HepG2 (cell line): ENCODE measurements around the gene CELSR2. TPM values are rescaled to one million over a fixed set of nuclear protein-coding genes. Genes with fewer than 3 reads are reported as not detected.
A peak's percentile ranks its signal among the peaks of the same experiment; 100 is the strongest.

ENCODE experiments used
- AFF4 ChIP-seq: sonication (generic); formaldehyde crosslinking; IDR thresholded peaks from 2 replicates; pipeline ENCODE4 v1.4.0; 2020; ENCODE audit warnings: missing genetic modification reagents
- BRCA1 ChIP-seq: sonication (generic); formaldehyde crosslinking; IDR thresholded peaks from 2 replicates; pipeline ENCODE4 v1.4.0; 2020; ENCODE audit warnings: missing genetic modification reagents
- FOXO1 ChIP-seq: sonication (generic); formaldehyde crosslinking; IDR thresholded peaks from 2 replicates; pipeline ENCODE4 v1.4.0; 2020; ENCODE audit warnings: missing genetic modification reagents
- PPARG ChIP-seq: conservative IDR thresholded peaks from 2 replicates; pipeline ENCODE4 v1.6.1; 2016; ENCODE audit warnings: missing biosample characterization, missing genetic modification reagents
- RBM39 ChIP-seq: fragments of 200-400 bp; formaldehyde crosslinking; IDR thresholded peaks from one replicate; pipeline ENCODE4 v1.6.1; 2018; ENCODE audit warnings: antibody characterized with exemption, mild to moderate bottlenecking, low read depth, low read length; ENCODE audit not compliant: poor library complexity, severe bottlenecking
- SNAPC2 ChIP-seq: sonication (generic); formaldehyde crosslinking; IDR thresholded peaks from 2 replicates; pipeline ENCODE4 v1.8.1; 2022; ENCODE audit warnings: mild to moderate bottlenecking, missing genetic modification reagents
- TSC22D2 ChIP-seq: sonication (generic); formaldehyde crosslinking; IDR thresholded peaks from 2 replicates; pipeline ENCODE4 v1.5.1; 2020; ENCODE audit warnings: missing genetic modification reagents, mild to moderate bottlenecking, borderline replicate concordance
- ZBTB3 ChIP-seq: sonication (generic); formaldehyde crosslinking; IDR thresholded peaks from 2 replicates; pipeline ENCODE4 v1.4.0; 2020; ENCODE audit warnings: low read depth, mild to moderate bottlenecking, moderate library complexity, missing genetic modification reagents, borderline replicate concordance
- ZNF75D ChIP-seq: sonication (generic); formaldehyde crosslinking; IDR thresholded peaks from 2 replicates; pipeline ENCODE4 v1.8.1; 2023; ENCODE audit warnings: missing genetic modification reagents, mild to moderate bottlenecking, borderline replicate concordance
- ZNF839 ChIP-seq: sonication (generic); formaldehyde crosslinking; IDR thresholded peaks from 2 replicates; pipeline ENCODE4 v1.4.0; 2020; ENCODE audit warnings: missing genetic modification reagents, mild to moderate bottlenecking, borderline replicate concordance
- ZNF883 ChIP-seq: sonication (generic); formaldehyde crosslinking; IDR thresholded peaks from 2 replicates; pipeline ENCODE4 v1.5.1; 2020; ENCODE audit warnings: mild to moderate bottlenecking, missing genetic modification reagents; ENCODE audit errors: not compliant biosample characterization
- polyA plus RNA-seq, 8 experiments: library from polyadenylated mRNA; depleted of rRNA in 3 of 8; stranded (reverse) in 7 of 8; unstranded in 1 of 8; fragments of >200 nt; fragmentation: Illumina TruSeq in 4 of 8; extraction: Trizol in 4 of 8; gene quantifications; 2 replicates each; pipeline versions ENCODE4 v1.2.1 to v1.2.3, GENCODE V29; 2011 to 2016; ENCODE audit warnings: low read depth in 4 of 8, missing spikeins in 1 of 8, mixed read lengths in 1 of 8; ENCODE audit not compliant: insufficient read depth in 1 of 8
- total RNA-seq, 5 experiments: library from RNA; depleted of rRNA; stranded (reverse); fragments of >200 nt; fragmentation: Illumina TruSeq; extraction: Trizol; gene quantifications; 2 replicates each; pipeline ENCODE4 v1.2.3, GENCODE V29; 2016; ENCODE audit warnings: low read depth in 1 of 5
- TF ChIP-seq, protein P1 (sequence below): sonication (generic); formaldehyde crosslinking; IDR thresholded peaks from 2 replicates; pipeline ENCODE4 v1.8.1; 2023; ENCODE audit warnings: mild to moderate bottlenecking, missing genetic modification reagents, borderline replicate concordance
- TF ChIP-seq, protein P2 (sequence below): IDR thresholded peaks from 2 replicates; pipeline ENCODE4 v1.6.1; 2016; ENCODE audit warnings: low read depth, missing genetic modification reagents, missing compliant biosample characterization
- TF ChIP-seq, protein P3 (sequence below): sonication (generic); formaldehyde crosslinking; IDR thresholded peaks from 2 replicates; pipeline ENCODE4 v1.5.0; 2020; ENCODE audit warnings: mild to moderate bottlenecking, missing genetic modification reagents

Gene CELSR2
- total and polyA plus RNA-seq, 2 of the 13 experiments (the other 11 are each of a cell fraction or from before 2014, with no cell fraction given): 4.0 to 6.6 TPM

DNA sequence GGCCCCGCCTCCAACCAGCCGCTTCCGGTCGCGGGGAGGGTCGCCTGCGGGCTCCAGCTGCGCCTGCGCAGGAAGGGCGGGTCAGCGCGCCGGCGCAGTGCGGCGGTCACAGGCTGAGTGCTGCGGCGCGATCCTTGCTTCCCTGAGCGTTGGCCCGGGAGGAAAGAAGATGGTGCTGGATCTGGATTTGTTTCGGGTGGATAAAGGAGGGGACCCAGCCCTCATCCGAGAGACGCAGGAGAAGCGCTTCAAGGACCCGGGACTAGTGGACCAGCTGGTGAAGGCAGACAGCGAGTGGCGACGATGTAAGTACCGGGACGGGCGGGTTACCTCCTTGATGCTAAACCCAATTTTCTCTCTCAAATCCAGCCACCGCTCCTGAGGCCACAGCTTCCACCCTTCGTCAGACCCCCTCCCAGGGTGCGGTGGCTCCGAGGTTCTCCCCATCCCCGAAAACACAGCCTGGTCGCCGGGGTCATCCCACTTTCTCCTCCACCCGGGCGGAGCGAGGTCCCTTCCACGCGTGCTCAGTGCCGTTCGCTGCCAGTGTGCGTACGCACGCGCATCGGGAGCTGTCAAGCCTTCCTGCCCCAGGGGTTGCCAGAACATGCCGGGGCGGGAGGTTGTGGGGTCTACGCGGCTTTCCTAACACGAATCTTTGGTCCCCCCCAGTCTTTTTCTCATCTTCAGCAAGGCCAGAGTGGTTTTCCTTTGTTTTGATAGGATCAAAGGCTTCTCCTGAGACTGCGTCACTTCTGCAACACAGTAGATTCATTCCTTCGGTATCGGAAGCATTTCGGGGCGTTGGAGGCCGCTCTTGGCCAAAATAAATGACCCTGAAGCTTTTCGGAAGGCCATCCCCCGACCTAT lies 35.3 kb upstream of the CELSR2 start, which contains the start of gene SARS1 (continued):
- TF ChIP-seq ZNF75D (CRISPR knock-in tag): no peak
- TF ChIP-seq, protein P1, sequence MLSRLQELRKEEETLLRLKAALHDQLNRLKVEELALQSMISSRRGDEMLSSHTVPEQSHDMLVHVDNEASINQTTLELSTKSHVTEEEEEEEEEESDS: no peak
- TF ChIP-seq PPARG (CRISPR knock-in tag): no peak
- TF ChIP-seq ZNF839: no peak
- TF ChIP-seq BRCA1: no peak
- peak; percentile 75 for TF ChIP-seq RBM39
- no peak; the same call in 1 of the 2 replicates for TF ChIP-seq TSC22D2 (CRISPR knock-in tag)
- TF ChIP-seq, protein P2, sequence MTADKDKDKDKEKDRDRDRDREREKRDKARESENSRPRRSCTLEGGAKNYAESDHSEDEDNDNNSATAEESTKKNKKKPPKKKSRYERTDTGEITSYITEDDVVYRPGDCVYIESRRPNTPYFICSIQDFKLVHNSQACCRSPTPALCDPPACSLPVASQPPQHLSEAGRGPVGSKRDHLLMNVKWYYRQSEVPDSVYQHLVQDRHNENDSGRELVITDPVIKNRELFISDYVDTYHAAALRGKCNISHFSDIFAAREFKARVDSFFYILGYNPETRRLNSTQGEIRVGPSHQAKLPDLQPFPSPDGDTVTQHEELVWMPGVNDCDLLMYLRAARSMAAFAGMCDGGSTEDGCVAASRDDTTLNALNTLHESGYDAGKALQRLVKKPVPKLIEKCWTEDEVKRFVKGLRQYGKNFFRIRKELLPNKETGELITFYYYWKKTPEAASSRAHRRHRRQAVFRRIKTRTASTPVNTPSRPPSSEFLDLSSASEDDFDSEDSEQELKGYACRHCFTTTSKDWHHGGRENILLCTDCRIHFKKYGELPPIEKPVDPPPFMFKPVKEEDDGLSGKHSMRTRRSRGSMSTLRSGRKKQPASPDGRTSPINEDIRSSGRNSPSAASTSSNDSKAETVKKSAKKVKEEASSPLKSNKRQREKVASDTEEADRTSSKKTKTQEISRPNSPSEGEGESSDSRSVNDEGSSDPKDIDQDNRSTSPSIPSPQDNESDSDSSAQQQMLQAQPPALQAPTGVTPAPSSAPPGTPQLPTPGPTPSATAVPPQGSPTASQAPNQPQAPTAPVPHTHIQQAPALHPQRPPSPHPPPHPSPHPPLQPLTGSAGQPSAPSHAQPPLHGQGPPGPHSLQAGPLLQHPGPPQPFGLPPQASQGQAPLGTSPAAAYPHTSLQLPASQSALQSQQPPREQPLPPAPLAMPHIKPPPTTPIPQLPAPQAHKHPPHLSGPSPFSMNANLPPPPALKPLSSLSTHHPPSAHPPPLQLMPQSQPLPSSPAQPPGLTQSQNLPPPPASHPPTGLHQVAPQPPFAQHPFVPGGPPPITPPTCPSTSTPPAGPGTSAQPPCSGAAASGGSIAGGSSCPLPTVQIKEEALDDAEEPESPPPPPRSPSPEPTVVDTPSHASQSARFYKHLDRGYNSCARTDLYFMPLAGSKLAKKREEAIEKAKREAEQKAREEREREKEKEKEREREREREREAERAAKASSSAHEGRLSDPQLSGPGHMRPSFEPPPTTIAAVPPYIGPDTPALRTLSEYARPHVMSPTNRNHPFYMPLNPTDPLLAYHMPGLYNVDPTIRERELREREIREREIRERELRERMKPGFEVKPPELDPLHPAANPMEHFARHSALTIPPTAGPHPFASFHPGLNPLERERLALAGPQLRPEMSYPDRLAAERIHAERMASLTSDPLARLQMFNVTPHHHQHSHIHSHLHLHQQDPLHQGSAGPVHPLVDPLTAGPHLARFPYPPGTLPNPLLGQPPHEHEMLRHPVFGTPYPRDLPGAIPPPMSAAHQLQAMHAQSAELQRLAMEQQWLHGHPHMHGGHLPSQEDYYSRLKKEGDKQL (CRISPR knock-in tag): no peak
- TF ChIP-seq AFF4 (CRISPR knock-in tag): no peak
- no peak for TF ChIP-seq FOXO1 (CRISPR knock-in tag)
- TF ChIP-seq SNAPC2 (CRISPR knock-in tag): no peak
- TF ChIP-seq ZNF883 (CRISPR knock-in tag): peak; percentile 27
- TF ChIP-seq, protein P3, sequence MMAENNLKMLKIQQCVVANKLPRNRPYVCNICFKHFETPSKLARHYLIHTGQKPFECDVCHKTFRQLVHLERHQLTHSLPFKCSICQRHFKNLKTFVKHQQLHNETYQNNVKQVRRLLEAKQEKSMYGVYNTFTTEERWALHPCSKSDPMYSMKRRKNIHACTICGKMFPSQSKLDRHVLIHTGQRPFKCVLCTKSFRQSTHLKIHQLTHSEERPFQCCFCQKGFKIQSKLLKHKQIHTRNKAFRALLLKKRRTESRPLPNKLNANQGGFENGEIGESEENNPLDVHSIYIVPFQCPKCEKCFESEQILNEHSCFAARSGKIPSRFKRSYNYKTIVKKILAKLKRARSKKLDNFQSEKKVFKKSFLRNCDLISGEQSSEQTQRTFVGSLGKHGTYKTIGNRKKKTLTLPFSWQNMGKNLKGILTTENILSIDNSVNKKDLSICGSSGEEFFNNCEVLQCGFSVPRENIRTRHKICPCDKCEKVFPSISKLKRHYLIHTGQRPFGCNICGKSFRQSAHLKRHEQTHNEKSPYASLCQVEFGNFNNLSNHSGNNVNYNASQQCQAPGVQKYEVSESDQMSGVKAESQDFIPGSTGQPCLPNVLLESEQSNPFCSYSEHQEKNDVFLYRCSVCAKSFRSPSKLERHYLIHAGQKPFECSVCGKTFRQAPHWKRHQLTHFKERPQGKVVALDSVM (CRISPR knock-in tag): no peak
- TF ChIP-seq ZBTB3: no peak
